ENCODE data around the gene PALMD. TPM values are rescaled to one million over a fixed set of nuclear protein-coding genes. Genes with fewer than 3 reads are reported as not detected.

PALMD gene
- total RNA-seq, 3 donors from 2014 or later = not detected

GRCh38 chr1:99677416-99677815, 31.5 kb downstream of the PALMD start:
- Mint-ChIP-seq H3K4me1 (ENCODE audit: low read depth) (no peaks in the 10 kb centered on the region), H3K36me3 (ENCODE audit: insufficient read depth) (no peaks in the 10 kb centered on the region), H3K4me3 (no peak overlapping the region), H3K27me3 (ENCODE audit: low read depth) (peaks cover 10% of the 10 kb centered on the region), H3K9me3 (no peaks in the 10 kb centered on the region)
- no peak for DNase-seq
- ATAC-seq = no peak

- H3K9me3 Mint-ChIP-seq = no peaks in the 10 kb centered on the region
- no peak for DNase-seq
- no peak overlapping the region for H3K4me3 Mint-ChIP-seq
- no peak for ATAC-seq
- H3K36me3 Mint-ChIP-seq (ENCODE audit: insufficient read depth) = no peaks in the 10 kb centered on the region
- H3K4me1 Mint-ChIP-seq (ENCODE audit: low read depth) = no peaks in the 10 kb centered on the region
- H3K27me3 Mint-ChIP-seq (ENCODE audit: low read depth) = no peaks in the 10 kb centered on the region
These were observed 34.4 kb downstream of the PALMD start for GRCh38 chr1:99680270-99680669.

DNA sequence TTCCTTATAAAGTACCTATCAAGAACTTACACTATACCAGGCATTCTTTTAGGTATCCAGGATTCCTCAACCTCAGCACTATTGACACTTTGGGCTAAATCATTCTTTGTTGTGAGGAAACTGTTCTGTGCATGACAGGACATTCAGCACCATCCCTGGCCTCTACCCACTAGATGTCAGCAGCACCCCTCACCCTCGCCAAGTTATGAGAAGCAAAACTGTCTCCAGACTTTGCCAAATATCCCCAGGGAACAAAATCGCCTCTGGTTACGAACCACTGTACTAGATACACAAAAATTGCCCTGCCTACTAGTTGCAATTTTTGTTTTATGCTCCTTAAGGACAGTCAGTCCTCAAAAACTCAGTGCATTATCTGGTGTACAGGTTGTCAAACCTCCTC, 35.7 kb downstream of the PALMD start:
- H3K4me1 Mint-ChIP-seq (ENCODE audit: low read depth) = no peaks in the 10 kb centered on the region

GRCh38 chr1:99682291-99682751, 36.4 kb downstream of the PALMD start:
- Mint-ChIP-seq H3K4me3 (no peak overlapping the region), H3K36me3 (ENCODE audit: insufficient read depth) (no peaks in the 10 kb centered on the region)

More for the DNA sequence above, 35.7 kb downstream of the PALMD start:
- Mint-ChIP-seq H3K9me3 (no peaks in the 10 kb centered on the region), H3K27me3 (ENCODE audit: low read depth) (no peaks in the 10 kb centered on the region), H3K4me3 (no peak overlapping the region), H3K36me3 (ENCODE audit: insufficient read depth) (no peaks in the 10 kb centered on the region)
- ATAC-seq = no peak
- no peak for DNase-seq

GRCh38 chr1:99685516-99686180, 39.7 kb downstream of the PALMD start:
- DNase-seq (peak; percentile 7), ATAC-seq (peak; percentile 40 to 62)
- no peaks in the 10 kb centered on the region for H3K4me1 Mint-ChIP-seq (ENCODE audit: low read depth)
- no peaks in the 10 kb centered on the region for H3K9me3 Mint-ChIP-seq
- no peaks in the 10 kb centered on the region for H3K36me3 Mint-ChIP-seq (ENCODE audit: insufficient read depth)
- H3K27me3 Mint-ChIP-seq (ENCODE audit: low read depth) = no peaks in the 10 kb centered on the region
- no peak overlapping the region for H3K4me3 Mint-ChIP-seq

More at GRCh38 chr1:99682291-99682751, 36.4 kb downstream of the PALMD start:
- Mint-ChIP-seq H3K27me3 (ENCODE audit: low read depth) (no peaks in the 10 kb centered on the region), H3K9me3 (no peaks in the 10 kb centered on the region), H3K4me1 (ENCODE audit: low read depth) (no peaks in the 10 kb centered on the region)
- ATAC-seq = no peak
- DNase-seq = no peak

- no peak for ATAC-seq
- no peaks in the 10 kb centered on the region for H3K36me3 Mint-ChIP-seq (ENCODE audit: insufficient read depth)
- H3K27me3 Mint-ChIP-seq (ENCODE audit: low read depth) = peaks cover 13% of the 10 kb centered on the region
- H3K9me3 Mint-ChIP-seq = no peaks in the 10 kb centered on the region
- H3K4me3 Mint-ChIP-seq = no peak overlapping the region
- DNase-seq = no peak
- no peaks in the 10 kb centered on the region for H3K4me1 Mint-ChIP-seq (ENCODE audit: low read depth)
These were observed 45.3 kb downstream of the PALMD start for GRCh38 chr1:99691175-99691574.

DNA sequence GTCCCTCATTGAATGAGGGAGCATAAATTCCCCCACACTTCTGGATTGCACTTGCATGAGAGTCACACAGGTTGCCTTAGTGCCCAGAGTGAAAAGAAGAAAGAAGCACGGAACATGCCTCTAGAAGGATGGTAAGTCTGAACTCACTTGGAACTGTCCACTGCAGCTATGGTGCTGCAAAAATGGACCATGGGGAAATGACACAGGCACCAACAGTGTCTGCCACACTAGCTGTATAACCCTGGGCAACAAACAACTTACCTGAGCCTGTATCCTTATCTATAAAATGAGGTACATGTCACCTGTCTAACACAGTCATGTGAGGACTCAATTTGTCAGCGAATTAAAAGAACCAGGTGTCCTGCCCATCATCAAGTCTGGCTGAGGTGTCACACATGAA, 50.7 kb downstream of the PALMD start:
- DNase-seq (no peak), ATAC-seq (no peak)
- Mint-ChIP-seq H3K4me1 (ENCODE audit: low read depth) (no peaks in the 10 kb centered on the region), H3K27me3 (ENCODE audit: low read depth) (peaks cover 24% of the 10 kb centered on the region), H3K4me3 (no peak overlapping the region), H3K9me3 (no peaks in the 10 kb centered on the region), H3K36me3 (ENCODE audit: insufficient read depth) (no peaks in the 10 kb centered on the region)

- Mint-ChIP-seq H3K36me3 (ENCODE audit: insufficient read depth) (no peaks in the 10 kb centered on the region), H3K27me3 (ENCODE audit: low read depth) (peaks cover 23% of the 10 kb centered on the region), H3K4me1 (ENCODE audit: low read depth) (no peaks in the 10 kb centered on the region), H3K4me3 (no peak overlapping the region), H3K9me3 (no peaks in the 10 kb centered on the region)
- ATAC-seq (no peak), DNase-seq (no peak)
These were observed 51.7 kb downstream of the PALMD start for GRCh38 chr1:99697580-99697979.

- ATAC-seq = no peak
- H3K27me3 Mint-ChIP-seq (ENCODE audit: low read depth) = peaks cover 22% of the 10 kb centered on the region
- no peaks in the 10 kb centered on the region for H3K9me3 Mint-ChIP-seq
- H3K36me3 Mint-ChIP-seq (ENCODE audit: insufficient read depth) = no peaks in the 10 kb centered on the region
- peaks cover 8% of the 10 kb centered on the region for H3K4me1 Mint-ChIP-seq (ENCODE audit: low read depth)
- DNase-seq = no peak
- H3K4me3 Mint-ChIP-seq = no peak overlapping the region
These were observed 54.1 kb downstream of the PALMD start for GRCh38 chr1:99700020-99700419.

DNA sequence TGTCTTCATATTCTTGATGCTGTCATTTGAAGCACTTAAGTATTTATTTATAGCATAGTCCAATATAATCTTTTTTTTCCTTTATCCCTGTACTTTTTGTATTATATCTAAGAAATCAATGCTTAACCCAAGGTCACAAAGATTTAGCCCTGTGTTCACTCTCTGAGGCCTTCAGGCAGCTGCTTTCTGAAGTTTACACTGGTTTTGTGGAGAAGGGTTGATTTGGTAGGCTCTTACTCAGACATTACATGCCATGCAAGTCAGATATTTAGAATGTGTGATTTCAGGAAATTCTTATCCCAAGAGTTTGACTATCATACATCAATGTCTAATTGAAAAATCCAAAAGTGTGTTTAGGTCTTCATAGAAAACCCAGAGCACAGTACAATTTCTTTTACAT, 56.3 kb downstream of the PALMD start:
- DNase-seq = no peak
- Mint-ChIP-seq H3K27me3 (ENCODE audit: low read depth) (peaks cover 21% of the 10 kb centered on the region), H3K36me3 (ENCODE audit: insufficient read depth) (no peaks in the 10 kb centered on the region), H3K4me1 (ENCODE audit: low read depth) (peaks cover 8% of the 10 kb centered on the region), H3K9me3 (no peaks in the 10 kb centered on the region), H3K4me3 (no peak overlapping the region)
- no peak for ATAC-seq

- Mint-ChIP-seq H3K27me3 (ENCODE audit: low read depth) (peaks cover 10% of the 10 kb centered on the region), H3K4me1 (ENCODE audit: low read depth) (peaks cover 8% of the 10 kb centered on the region), H3K4me3 (no peak overlapping the region), H3K9me3 (no peaks in the 10 kb centered on the region), H3K36me3 (ENCODE audit: insufficient read depth) (no peaks in the 10 kb centered on the region)
- DNase-seq = no peak
- no peak for ATAC-seq
These were observed 58.5 kb downstream of the PALMD start for GRCh38 chr1:99704356-99704816.

- Mint-ChIP-seq H3K4me1 (ENCODE audit: low read depth) (peaks cover 8% of the 10 kb centered on the region), H3K9me3 (no peaks in the 10 kb centered on the region), H3K4me3 (no peak overlapping the region), H3K27me3 (ENCODE audit: low read depth) (peaks cover 10% of the 10 kb centered on the region), H3K36me3 (ENCODE audit: insufficient read depth) (no peaks in the 10 kb centered on the region)
- ATAC-seq = no peak
- DNase-seq = no peak
These were observed 59.5 kb downstream of the PALMD start for GRCh38 chr1:99705385-99705784.

DNA sequence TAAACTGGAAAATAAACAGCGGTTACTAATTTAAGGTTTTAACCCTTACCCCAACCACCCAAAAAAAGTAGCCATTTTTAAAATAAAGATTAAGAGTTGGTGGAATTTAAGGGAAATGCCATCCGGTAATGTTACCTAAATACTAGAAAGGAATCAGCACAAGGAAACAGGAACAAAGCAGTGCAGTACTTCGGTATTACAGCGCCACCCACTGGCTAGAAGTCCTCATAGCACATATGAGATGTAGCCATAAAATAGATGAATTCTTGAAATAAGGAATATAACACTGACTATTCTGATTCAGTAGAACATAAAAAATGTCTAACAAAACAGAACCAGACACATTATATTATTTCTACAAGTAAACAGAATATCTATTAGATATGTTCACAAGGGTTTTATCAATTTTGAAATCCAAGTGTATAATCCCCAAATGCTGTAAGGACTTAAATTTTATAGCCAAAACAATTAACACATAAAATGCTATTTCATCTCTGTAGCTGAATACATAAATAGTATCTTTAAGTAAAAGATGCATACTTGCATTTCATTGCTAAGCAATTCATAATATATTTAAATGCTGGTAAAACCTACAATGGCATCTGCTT, 61.7 kb downstream of the PALMD start:
- Mint-ChIP-seq H3K9me3 (no peaks in the 10 kb centered on the region), H3K27me3 (ENCODE audit: low read depth) (no peaks in the 10 kb centered on the region), H3K36me3 (ENCODE audit: insufficient read depth) (no peaks in the 10 kb centered on the region), H3K4me3 (no peak overlapping the region), H3K4me1 (ENCODE audit: low read depth) (peaks cover 8% of the 10 kb centered on the region)
- DNase-seq (peak; percentile 30), ATAC-seq (no peak)

- ATAC-seq (no peak), DNase-seq (no peak)
- Mint-ChIP-seq H3K36me3 (ENCODE audit: insufficient read depth) (no peaks in the 10 kb centered on the region), H3K4me1 (ENCODE audit: low read depth) (no peaks in the 10 kb centered on the region), H3K27me3 (ENCODE audit: low read depth) (no peaks in the 10 kb centered on the region), H3K9me3 (no peaks in the 10 kb centered on the region), H3K4me3 (no peak overlapping the region)
These were observed 65.1 kb downstream of the PALMD start for GRCh38 chr1:99710994-99711393.

DNA sequence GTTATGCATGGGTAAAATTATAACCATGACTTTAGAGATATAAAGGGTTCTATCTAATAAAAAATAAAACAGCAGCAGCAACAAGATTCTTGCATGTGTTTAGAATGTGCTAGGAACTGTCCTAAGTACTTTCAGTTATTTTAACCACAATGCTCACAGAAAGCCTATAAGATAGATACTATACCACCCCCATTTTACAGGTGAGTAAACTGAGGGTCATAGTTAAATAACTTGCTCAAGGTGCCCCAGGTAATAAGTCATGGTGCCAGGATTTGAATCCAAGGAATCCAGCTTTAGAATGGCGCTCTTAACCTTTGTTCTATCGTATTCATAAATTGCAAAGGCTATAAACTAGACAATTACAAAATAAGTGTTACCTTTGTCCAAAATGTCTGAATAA, 67.1 kb downstream of the PALMD start:
- Mint-ChIP-seq H3K9me3 (no peaks in the 10 kb centered on the region), H3K36me3 (ENCODE audit: insufficient read depth) (peaks cover 1% of the 10 kb centered on the region), H3K4me1 (ENCODE audit: low read depth) (no peaks in the 10 kb centered on the region), H3K4me3 (no peak overlapping the region), H3K27me3 (ENCODE audit: low read depth) (no peaks in the 10 kb centered on the region)
- ATAC-seq = no peak
- no peak for DNase-seq

All from activated T-cell treated with anti-CD3 and anti-CD28 coated beads, Interleukin-2, amount 50 U/mL, for 4 hours (primary cell).